HEK293 (cell line): ENCODE measurements around the gene ACADVL.

Source experiments
- TCF7L2 ChIP-seq: IDR thresholded peaks from 2 replicates; pipeline ENCODE4 v1.6.1; 2011; ENCODE audit warnings: low read depth, mild to moderate bottlenecking, inconsistent platforms, low read length, moderate library complexity, borderline replicate concordance
- TF ChIP-seq, protein P1 (sequence below): fragments of 450-650 bp; formaldehyde crosslinking; IDR thresholded peaks from 2 replicates; pipeline ENCODE4 v1.5.1; 2016; ENCODE audit warnings: missing biosample characterization, missing genetic modification characterization

- TF ChIP-seq, protein P1, sequence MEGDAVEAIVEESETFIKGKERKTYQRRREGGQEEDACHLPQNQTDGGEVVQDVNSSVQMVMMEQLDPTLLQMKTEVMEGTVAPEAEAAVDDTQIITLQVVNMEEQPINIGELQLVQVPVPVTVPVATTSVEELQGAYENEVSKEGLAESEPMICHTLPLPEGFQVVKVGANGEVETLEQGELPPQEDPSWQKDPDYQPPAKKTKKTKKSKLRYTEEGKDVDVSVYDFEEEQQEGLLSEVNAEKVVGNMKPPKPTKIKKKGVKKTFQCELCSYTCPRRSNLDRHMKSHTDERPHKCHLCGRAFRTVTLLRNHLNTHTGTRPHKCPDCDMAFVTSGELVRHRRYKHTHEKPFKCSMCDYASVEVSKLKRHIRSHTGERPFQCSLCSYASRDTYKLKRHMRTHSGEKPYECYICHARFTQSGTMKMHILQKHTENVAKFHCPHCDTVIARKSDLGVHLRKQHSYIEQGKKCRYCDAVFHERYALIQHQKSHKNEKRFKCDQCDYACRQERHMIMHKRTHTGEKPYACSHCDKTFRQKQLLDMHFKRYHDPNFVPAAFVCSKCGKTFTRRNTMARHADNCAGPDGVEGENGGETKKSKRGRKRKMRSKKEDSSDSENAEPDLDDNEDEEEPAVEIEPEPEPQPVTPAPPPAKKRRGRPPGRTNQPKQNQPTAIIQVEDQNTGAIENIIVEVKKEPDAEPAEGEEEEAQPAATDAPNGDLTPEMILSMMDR = no peak
- TF ChIP-seq TCF7L2 = no peak
Measured at GRCh38 chr17:7175330-7175733, 44.4 kb upstream of the ACADVL start.
